Embryonic facial prominence (tissue), 1 donor: ENCODE data around the gene OR52L1.
A peak's percentile ranks its signal among the peaks of the same experiment; 100 is the strongest.
"Not testable (repeated sequence)": the region's sequence is repeated elsewhere in the genome, so short reads cannot be mapped to it uniquely, and the experiment has no call there.

Experiments
- DNase-seq: peaks from one replicate; pipeline ENCODE4 v3.0.0-alpha.2; 2016; ENCODE audit errors: extremely low spot score

The OR52L1 gene

GRCh38 chr11:5986885-5987284 lies at the start of gene OR52L1:
OR52L1 (minus strand) TSS chr11:5986985; CDS start chr11:5986930, 55 bp downstream.
- DNase-seq = no peak

GRCh38 chr11:6030708-6031405 lies 44.1 kb upstream of the OR52L1 start, which contains the start of gene OR56A1:
OR56A1 (minus strand) TSS chr11:6030758; CDS start chr11:6027692, 3,066 bp downstream.
- DNase-seq = no peak

GRCh38 chr11:6027501-6027900 lies 40.7 kb upstream of the OR52L1 start:
- no peak for DNase-seq

- DNase-seq = no peak
Observed at GRCh38 chr11:6025056-6025455, 38.3 kb upstream of the OR52L1 start.

- DNase-seq = peak; percentile 9
Observed at GRCh38 chr11:6022956-6023355, 36.2 kb upstream of the OR52L1 start.

- DNase-seq = no peak
Observed at GRCh38 chr11:6013042-6013441, 26.3 kb upstream of the OR52L1 start.

GRCh38 chr11:6012035-6012668 lies 25.4 kb upstream of the OR52L1 start:
- no peak for DNase-seq

- DNase-seq = no peak
Observed at GRCh38 chr11:6006846-6007245, 20.1 kb upstream of the OR52L1 start, which contains the start of gene OR56A4. OR56A4 (minus strand) TSS chr11:6006946; CDS start chr11:6002992, 3,954 bp downstream.

- DNase-seq = no peak
Observed at GRCh38 chr11:6006395-6006794, 19.6 kb upstream of the OR52L1 start.

GRCh38 chr11:6002202-6002699 lies 15.5 kb upstream of the OR52L1 start:
- no peak for DNase-seq

- no peak for DNase-seq
Observed at GRCh38 chr11:5994791-5995190, 8.0 kb upstream of the OR52L1 start.

GRCh38 chr11:5992604-5993251 lies 5.9 kb upstream of the OR52L1 start:
- no peak for DNase-seq

- no peak for DNase-seq
Observed at GRCh38 chr11:5992150-5992549, 5.4 kb upstream of the OR52L1 start.

- DNase-seq = no peak
Observed at GRCh38 chr11:5989203-5989602, 2.4 kb upstream of the OR52L1 start.

GRCh38 chr11:5983443-5983842 lies 3.3 kb downstream of the OR52L1 start:
- no peak for DNase-seq

- DNase-seq = no peak
Observed at GRCh38 chr11:5973530-5973929, 13.3 kb downstream of the OR52L1 start.

- DNase-seq = no peak
Observed at GRCh38 chr11:5968394-5968793, 18.4 kb downstream of the OR52L1 start, which contains the start of gene OR56A5. OR56A5 (minus strand) TSS chr11:5968494; CDS start chr11:5968494, 0 bp downstream.

GRCh38 chr11:5967708-5968107 lies 19.1 kb downstream of the OR52L1 start:
- no peak for DNase-seq

GRCh38 chr11:5966958-5967357 lies 19.8 kb downstream of the OR52L1 start:
- no peak for DNase-seq

GRCh38 chr11:5960704-5961320 lies 26.0 kb downstream of the OR52L1 start:
- DNase-seq = not testable (repeated sequence)

GRCh38 chr11:5955586-5955985 lies 31.2 kb downstream of the OR52L1 start:
- no peak for DNase-seq

- DNase-seq = no peak
Observed at GRCh38 chr11:5941951-5942350, 44.8 kb downstream of the OR52L1 start, which contains the start of gene OR56A3. OR56A3 (plus strand) TSS chr11:5942251; CDS start chr11:5947347, 5,096 bp downstream.
